HS-27A (cell line): Measurements from ENCODE around the gene VAMP2.

ENCODE experiments used
- DNase-seq: peaks from one replicate; pipeline ENCODE4 v3.0.0-alpha.2; 2012; ENCODE audit warnings: low read depth, missing footprints

The VAMP2 gene

DNA sequence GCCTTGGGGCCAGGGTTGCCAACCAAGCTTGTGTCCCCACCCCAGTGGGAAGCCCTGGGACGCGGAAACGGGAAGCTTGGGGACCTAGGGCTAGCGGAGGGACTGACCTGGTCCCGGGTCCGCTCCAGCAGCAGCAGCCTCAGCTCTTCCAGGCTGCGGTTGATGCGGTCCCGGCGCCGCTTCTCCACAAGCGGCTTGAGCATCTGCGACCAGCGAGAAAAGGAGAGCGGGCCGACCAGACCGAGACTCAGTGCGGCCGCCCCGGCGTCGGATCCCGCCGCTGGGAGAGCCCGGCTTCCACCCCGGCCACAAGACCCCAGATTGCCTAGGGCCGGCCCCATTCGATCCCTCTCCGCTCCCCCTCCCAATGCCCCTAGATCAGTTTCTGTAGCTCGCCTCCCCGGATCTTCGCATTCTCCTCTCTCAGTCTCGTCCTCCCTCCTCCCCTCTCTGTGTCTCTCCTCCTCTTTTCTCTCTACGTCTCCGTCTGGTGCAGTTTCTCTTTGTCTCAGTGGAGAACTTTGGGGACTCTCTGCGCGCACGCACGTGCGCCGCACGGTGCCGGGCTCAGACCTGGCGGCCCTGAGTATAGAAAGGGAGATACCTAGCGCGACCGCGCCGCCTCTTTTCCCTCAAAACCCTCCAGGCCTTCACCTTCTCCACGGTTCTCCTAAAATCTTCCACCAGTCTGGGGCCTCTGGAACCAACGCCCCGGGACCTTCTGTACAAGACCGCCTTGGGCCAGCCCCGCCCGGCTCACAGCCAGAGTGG lies 39.6 kb downstream of the VAMP2 start:
- DNase-seq: no peak

DNA sequence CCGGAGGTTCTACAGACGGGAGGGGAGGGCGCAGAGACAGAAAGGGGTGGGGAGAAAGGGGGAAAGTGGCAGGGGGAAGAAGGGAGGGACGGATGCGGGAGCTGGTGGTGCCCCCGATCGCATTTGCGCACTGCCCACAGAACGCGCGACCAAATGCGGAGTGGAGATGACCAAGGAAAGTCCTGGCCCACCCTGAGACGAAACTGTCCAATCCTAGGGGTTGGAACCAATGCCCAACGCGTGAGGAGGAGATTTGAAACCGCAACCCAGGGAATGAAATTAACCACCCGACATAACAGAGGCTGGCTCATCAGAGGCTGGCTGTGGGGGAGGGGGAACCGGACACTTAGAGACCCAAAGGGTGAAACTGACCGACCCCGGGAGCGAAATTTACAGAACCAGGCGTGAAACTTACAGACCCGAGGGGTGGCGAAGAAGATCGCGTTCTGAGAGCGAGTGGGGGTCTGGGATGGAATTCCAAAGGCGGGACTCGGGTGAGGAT lies 40.3 kb downstream of the VAMP2 start:
- no peak for DNase-seq

DNA sequence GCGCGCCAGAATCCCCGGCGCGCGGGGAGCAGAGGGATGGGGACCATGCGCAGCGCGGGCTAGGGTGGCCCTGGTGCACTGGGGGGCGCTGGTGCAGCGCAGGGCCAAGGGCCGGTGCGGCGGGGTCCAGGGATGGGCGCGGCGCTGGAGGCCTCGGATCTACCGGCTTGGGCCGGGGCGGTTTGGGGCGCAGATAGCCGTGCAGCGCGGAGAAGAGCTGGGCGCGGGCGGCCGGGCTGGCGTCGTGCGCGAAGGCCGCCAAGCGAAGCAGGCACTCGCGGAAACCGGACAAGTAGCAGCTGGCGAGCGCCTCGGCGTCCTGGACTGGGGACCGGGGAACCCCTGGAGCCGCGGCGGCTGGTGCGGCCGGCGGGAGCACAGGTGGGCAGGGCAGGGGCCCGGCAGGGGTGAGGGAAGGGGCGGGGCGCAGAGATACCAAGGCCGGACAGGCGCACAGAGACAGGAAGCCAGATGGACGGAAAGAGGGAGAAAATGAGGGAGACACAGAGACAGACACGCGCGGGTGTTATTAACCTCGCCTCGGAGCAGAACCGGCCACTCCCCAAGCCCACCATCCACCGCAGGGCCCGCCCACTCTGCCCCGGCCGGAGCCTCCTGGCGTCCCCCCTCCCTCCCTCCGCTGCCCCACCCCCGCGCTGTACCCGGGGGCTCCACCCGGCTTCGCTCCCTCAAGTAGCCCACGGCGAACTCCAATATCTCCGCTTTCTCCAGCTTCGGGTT lies 40.9 kb downstream of the VAMP2 start:
- no peak for DNase-seq

DNA sequence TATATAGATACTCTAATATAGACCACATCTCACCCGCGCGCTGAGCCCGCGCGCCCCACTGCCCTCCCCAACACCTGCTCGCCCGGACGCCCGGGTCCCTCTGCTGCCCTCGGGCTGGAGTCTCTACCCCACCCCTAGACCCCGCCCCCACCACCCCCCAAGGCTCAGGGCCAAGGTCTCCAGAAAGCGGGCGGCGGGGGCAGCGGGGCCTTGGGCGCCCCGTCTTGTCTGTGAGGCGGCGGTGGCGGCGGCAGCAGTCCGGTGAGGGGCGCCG lies 41.4 kb downstream of the VAMP2 start:
- DNase-seq: no peak

DNA sequence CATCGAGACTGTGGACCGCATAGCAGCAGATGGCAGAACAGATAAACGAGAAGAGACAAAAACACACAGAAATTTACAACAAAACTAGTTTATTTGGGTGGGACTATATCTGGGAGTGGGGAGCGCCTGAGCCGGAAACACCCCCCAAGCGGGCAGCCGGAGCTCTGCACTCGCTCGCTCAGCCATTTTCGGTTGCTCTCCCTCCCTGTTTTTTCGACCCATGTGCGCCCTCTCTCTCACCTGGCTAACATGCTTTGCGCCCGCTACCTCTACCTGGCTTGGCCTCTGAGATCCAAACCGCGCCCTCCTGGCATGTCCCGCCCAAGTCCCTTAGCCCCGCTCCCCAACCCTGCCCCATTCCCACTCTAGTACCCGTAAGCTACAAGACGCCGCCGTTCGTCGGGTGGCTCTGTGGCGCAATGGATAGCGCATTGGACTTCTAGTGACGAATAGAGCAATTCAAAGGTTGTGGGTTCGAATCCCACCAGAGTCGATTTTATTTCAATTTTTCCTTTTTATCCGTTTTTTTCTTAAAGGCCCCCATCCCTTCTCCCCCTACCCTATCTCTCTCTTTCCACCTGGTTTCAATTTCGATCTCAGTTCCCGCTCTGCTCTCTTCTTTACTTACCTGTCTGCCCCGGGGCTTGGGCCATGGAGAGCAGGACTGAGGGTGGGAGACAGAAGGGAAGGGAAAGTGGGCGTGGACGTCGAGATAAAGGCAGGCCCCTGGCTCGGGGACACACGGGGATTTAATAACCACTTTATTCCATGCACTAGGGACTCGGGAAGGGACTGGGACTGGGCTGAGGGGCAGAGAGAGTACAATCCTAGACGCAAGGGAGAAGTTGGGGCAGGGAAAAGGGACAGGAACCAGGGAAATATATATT lies 42.0 kb downstream of the VAMP2 start:
- DNase-seq: peak; percentile 85

DNA sequence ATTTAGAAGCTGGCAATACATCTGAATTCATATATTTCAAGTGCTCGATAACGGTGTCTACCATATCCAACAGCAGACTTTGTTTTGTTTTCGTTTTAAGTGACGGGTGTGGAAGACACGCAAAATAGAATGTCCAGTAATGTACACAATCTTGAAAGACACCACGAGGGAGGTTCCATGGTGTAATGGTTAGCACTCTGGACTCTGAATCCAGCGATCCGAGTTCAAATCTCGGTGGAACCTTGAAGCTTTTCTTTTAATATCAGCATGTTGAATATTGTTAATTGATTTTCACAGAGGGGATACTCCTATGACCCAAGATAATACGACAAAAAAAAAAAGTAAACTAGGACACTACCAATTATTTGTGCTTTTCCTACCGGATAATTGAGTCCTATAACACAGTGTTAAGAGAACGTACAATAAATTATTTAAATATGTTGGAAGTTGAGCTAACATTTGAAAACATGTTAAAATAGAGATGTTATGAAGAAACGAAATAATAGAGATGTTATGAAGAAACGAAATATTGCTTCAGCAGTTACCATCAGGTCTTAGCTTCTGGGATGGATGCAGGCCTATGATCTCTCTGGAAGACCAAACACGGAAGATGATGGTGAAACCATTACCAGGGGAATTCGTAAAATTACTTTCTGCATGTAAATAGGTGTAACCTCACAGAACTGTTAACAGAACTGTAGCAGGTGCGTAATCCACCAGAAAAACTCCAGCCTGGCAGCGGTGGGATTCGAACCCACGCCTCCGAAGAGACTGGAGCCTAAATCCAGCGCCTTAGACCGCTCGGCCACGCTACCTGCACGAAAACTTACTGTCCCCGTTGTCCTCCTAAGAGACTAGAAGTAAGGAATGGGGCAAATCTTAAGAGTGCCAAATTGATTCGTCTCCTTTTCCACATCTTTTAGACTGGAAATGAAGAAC lies 42.9 kb downstream of the VAMP2 start:
- DNase-seq: peak; percentile 98

DNA sequence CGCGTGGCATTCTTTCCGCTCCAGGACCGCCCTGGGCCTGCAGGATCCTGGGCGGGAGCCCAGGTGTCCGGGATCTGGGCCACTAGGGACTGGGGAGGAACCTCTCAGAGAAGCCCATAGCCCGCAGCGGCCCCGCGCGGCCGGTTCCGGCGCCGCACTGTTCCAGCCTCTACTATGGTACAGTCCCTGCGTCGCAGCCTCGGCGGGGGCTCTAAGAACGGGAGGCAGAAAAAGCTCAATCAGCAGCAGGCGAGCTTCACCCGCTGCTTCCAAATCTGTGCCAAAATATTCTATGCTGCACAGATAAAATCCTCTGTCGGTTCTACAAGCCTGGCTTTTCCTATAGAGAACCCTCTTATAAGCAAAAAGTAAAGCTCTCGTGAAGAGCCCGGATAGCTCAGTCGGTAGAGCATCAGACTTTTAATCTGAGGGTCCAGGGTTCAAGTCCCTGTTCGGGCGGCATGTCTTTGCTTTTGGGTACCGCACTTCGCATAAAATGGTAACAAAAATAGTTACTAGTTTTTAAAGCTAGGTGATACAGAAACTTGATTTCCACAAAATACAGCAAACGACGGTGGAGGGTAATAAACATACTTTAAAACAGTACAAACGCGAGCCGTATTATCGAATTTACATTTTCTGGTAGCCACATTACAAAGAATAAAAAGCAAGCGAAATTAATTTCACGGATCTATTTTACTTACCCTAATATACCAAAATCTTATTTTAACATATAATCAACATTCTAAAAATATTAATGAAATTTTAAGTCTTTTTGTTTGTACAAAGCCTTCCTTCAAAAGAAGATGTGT lies 43.8 kb downstream of the VAMP2 start:
- DNase-seq: peak; percentile 78

DNA sequence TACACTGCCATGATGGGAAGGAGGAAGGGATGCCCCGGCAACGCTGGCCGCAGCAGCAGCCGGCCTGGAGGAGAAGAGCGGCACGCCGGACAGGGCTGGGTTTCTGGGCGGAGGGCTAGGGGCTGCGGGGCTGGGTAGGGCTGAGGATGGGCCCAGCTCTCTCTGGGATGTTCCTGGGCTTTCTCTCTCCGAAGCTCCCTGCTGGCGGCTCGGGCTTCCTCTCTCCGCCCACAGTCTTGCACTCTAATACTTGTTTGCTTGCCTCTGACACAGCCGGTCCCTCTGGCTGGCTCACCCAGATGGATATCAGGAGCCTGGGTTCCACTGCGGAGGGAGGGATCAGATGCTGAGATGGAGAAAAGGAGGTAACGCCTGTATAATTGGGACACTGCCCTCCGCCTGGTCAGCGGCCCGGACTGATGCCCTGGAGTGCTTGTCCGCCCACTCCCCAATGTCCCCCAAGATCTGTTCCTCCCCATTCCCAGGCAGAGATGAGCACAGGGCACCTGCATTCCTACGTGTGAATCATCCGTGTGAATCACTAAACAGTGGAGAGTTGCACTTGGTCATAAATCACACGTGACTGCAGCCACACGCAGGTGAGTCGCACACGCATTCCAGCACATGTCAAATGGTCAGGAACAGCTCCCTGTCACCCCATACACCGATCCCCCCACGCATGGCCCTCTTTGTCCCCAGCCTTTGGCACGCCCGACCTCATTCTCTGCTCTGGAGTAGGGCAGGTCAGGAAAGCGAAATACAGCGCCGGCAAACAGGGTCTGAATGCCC lies 44.6 kb downstream of the VAMP2 start, which contains the start of gene ALOXE3:
TSS of gene ALOXE3 (minus strand) at position 535 of the 789 bp plus-strand sequence. CDS start at position 11, 524 bp downstream.
- DNase-seq: no peak

DNA sequence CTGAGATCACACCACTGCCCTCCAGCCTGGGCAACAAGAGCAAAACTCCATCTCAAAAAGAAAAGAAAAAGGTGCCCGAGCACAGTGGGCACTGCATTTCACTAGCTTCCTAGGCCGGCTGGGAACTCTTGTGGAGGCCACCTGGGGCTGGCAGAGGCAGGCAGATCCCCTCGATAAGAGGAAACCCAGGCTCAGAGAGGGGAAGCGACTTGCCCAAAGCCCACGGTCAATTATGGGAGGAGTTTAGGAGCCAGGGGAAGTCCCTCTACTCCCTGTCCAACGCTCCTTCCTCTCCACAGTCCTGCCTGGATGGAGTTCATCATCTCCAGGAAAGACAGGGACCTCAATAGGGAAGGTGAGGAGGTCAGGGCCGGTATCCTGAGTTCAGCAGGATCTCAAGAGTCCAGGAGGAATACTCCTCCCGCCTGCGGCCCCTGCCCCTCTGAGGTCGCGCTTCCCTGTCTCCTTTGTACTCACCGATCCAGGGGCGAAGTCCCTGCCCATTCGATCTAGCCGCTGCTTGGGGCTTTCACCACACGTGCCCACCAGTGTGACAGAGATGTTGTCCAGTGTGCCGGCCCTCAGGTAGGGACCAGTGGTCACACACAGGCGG lies 45.3 kb downstream of the VAMP2 start:
- DNase-seq: no peak

DNA sequence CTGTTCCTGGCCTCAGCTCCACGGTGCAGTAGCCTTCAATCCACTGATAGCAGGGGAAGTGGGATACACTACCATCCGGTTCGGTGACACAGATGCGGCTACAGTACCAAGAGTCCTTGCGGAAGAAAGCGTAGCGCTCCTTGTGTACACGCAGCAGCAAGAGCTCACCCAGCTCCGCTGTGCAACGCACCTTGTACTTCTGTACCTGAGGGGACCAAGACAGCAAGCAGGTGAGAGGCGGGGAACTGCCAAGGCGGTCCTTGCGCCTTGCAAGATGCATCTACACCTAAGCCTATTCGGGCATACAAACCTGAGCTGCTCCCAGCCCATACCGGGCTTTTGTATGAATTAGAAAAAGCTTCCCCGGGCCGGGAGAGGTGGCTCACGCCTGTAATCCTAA lies 46.0 kb downstream of the VAMP2 start:
- DNase-seq: no peak

DNA sequence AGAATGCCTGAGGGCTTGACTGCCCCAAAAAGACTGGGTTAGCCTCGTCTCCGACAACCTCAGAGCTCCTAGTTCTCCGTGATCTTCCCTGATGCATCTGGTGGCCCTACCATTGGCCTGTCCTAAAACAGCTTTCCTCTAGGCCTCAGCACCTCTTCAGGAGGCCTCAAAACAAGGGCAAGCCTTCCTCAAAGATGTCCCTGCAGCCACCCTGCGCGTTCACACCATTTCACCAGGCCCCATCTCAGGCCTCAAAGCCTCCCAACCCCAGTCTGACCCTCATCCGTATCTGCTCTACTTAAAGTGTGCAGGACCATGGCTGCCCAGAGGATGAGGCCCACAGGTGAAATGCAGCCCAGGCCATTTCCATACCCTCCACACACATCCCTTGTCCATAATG lies 51.8 kb downstream of the VAMP2 start:
- DNase-seq: no peak

DNA sequence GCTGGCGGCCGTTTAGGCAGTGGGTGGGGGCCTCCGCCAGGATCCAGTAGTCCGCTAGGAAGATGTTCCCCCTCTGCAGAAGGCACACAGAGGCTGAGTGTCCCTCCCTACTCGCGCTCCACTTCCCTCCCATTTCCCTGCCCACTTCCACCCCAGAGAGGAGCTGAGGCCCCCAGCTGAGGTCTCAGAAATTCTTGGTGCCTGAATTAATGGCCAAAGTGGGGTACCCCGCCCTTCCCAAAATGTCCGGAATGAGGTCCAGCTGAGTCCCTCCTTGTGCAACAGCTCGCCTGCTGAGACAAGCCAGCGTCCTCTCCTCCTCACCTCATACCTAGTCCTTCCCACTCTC lies 52.3 kb downstream of the VAMP2 start:
- no peak for DNase-seq

DNA sequence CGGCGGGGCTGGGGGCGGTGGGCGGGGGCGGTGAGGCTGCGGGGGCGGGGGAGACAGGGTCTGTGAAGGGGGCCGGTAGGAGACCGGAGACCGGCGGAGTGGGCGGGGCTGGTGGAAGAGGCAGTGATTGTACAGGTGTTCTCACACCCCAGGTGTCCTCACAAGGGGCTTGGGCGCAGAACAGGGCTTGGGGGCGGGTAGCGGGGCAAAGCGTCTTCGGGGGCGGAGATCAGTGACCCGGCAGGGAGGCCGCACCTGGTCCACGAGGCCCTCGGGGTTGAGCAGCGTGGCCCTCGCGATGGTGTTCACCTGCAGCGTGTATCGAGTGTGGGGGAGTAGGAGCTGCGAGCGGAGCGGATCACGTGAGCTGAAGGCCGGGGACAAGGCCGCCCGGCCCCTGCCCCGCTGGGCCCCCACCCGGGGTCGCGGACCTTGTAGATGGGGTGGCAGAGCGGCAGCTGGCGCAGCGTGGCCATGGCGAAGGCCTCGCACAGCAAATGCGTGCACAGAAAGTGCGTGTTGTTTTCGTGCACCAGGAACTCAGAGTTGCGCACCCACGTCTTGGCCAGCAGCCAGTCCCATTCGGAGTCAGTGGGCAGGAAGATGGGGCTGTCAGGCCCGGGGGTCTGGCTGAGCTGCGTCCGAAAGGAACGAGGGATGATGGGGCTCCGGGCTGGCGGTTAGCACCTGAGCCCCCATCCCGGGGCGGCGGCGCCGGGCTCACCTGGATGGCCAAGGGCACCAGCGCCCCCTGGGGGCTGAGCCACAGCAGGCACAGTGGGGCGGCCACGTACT lies 52.9 kb downstream of the VAMP2 start:
- DNase-seq: no peak
